Rectal smooth muscle tissue (tissue), 1 donor: Measurements from ENCODE around the gene PTPN1.
A peak's percentile ranks its signal among the peaks of the same experiment; 100 is the strongest.
"Not testable (repeated sequence)": the region's sequence is repeated elsewhere in the genome, so short reads cannot be mapped to it uniquely, and the experiment has no call there.

Experiments
- H3K27ac ChIP-seq: one replicate; pipeline ENCODE4 v1.7.0; 2013; ENCODE audit warnings: low read depth, low read length, inconsistent platforms
- H3K27me3 ChIP-seq: one replicate; pipeline ENCODE4 v1.7.0; 2013; ENCODE audit warnings: low read length; ENCODE audit not compliant: control insufficient read depth, insufficient read depth
- H3K36me3 ChIP-seq: one replicate; pipeline ENCODE4 v1.7.0; 2013; ENCODE audit warnings: low read length; ENCODE audit not compliant: control insufficient read depth, insufficient read depth
- H3K4me1 ChIP-seq: one replicate; pipeline ENCODE4 v1.7.0; 2013; ENCODE audit warnings: low read length; ENCODE audit not compliant: control insufficient read depth, insufficient read depth
- H3K4me3 ChIP-seq: one replicate; pipeline ENCODE4 v1.7.0; 2013; ENCODE audit warnings: low read length
- H3K9ac ChIP-seq: one replicate; pipeline ENCODE4 v1.7.0; 2013; ENCODE audit warnings: low read length

Gene PTPN1

DNA sequence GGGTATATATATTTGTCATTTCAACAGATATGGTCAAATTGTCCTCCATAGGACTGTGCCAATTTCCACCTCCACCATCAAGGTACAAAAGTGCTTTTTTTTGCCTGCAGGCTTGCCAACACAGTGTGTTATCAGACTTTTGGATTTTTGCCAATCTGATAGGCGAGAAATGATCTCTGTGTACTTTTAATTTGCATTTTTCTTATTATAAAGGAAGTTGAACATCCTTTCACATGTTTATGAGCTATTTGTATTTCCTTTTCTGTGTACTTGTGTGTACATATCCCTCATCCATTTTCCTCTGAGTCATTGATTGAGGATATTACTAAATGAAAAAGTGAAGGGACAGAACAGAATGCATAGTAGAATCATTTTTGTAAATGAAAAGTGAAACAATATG, 39.0 kb upstream of the PTPN1 start:
- H3K36me3 ChIP-seq = no peaks in the 10 kb centered on the region
- H3K4me3 ChIP-seq = no peak overlapping the region
- no peaks in the 10 kb centered on the region for H3K27me3 ChIP-seq
- no peak overlapping the region for H3K27ac ChIP-seq
- no peak overlapping the region for H3K9ac ChIP-seq
- H3K4me1 ChIP-seq = no peaks in the 10 kb centered on the region

DNA sequence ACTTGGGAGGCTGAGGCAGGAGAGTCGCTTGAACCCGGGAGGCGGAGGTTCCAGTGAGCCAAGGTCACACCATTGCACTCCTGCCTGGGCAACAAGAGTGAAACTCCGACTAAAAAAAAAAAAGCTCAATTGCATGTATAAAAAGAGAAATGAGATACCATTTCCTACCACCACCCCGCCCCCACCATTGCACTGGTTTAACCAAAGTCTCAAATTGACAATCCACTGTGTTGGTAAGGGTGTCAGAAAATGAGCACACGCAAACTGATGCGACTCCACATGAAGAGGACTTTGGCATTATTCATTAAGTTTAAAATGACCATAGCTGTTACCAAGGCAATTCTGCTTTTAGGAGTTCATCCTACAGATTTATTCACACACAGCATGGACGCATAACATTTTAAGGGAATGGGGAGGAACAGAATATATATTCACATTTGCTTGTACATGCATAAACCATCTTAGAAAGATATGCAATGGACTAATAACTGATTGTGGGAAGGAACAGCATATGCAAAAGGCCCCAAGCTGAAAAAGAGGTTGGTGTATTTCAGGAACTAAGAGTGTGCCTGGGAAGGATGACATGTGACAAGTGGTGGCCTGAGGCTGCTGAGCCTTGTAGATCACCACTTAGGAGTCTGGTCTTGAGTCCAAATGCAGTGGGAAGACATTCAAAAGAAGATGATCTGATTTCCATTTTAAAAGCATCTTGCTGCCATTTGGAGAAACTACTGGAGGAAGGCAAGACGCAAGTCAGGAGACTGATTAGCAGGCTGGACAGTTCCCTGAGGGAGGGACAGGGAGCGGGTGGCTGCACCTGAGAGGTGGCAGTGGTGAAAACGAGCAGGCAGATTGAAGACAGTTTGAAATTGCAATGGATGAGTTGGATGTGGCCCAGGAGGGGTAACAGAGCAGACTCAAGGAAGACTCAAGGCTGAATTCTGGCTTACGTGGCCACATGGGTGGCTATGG, 37.2 kb upstream of the PTPN1 start:
- H3K4me3 ChIP-seq = no peak overlapping the region
- H3K4me1 ChIP-seq = no peaks in the 10 kb centered on the region
- no peaks in the 10 kb centered on the region for H3K27me3 ChIP-seq
- no peak overlapping the region for H3K9ac ChIP-seq
- H3K36me3 ChIP-seq = no peaks in the 10 kb centered on the region
- no peak overlapping the region for H3K27ac ChIP-seq

DNA sequence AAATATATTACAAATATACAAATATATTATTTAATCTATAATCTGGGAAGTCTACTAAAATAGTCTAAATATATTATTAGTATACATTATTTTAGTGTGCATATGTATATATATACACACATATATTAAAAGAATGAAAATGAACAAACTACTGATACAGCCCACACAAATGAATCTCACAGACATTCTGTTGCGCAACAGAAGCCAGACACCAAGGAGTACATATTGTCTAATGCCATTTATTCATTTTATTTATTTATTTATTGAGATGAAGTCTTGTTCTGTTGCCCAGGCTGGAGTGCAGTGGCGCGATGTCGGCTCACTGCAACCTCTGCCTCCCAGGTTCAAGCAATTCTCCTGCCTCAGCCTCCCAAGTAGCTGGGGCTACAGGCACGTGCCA, 35.8 kb upstream of the PTPN1 start:
- H3K36me3 ChIP-seq, H3K9ac ChIP-seq, H3K27ac ChIP-seq, H3K27me3 ChIP-seq, H3K4me1 ChIP-seq, H3K4me3 ChIP-seq: not testable (repeated sequence)

DNA sequence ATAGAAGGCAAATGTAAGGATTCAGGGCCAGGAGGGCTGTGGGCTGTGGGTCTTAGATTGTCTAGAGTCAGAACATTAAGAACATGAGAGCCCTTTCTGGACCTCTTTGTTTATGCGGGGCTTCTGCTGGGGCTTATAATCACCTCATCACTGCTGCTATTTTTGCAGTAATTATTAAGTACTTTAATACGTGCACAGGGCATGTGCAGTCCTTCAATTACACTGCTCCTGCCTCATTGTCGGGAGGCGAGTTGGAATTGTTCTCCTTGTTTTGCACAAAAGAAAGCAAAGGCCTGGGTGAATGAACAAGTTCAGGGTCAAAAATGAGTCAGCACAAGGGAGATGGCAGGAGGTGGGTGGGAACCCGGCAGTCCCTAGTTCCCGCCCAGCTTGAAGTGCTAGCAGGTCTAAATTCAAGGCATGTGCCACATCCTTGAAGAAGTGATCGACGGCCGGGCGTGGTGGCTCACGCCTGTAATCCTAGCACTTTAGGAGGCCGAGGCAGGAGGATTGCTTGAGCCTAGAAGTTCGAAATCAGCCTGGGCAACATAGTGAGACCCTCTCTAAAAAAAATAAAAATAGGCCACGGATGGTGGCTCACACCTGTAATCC, 34.4 kb upstream of the PTPN1 start:
- Histone ChIP-seq H3K27ac (no peak overlapping the region), H3K4me3 (no peak overlapping the region), H3K36me3 (no peaks in the 10 kb centered on the region), H3K4me1 (no peaks in the 10 kb centered on the region), H3K9ac (no peak overlapping the region), H3K27me3 (no peaks in the 10 kb centered on the region)

GRCh38 chr20:50477239-50477872, 32.8 kb upstream of the PTPN1 start:
- no peaks in the 10 kb centered on the region for H3K27me3 ChIP-seq
- H3K9ac ChIP-seq = no peak overlapping the region
- no peaks in the 10 kb centered on the region for H3K4me1 ChIP-seq
- H3K27ac ChIP-seq = no peak overlapping the region
- no peaks in the 10 kb centered on the region for H3K36me3 ChIP-seq
- H3K4me3 ChIP-seq = no peak overlapping the region

DNA sequence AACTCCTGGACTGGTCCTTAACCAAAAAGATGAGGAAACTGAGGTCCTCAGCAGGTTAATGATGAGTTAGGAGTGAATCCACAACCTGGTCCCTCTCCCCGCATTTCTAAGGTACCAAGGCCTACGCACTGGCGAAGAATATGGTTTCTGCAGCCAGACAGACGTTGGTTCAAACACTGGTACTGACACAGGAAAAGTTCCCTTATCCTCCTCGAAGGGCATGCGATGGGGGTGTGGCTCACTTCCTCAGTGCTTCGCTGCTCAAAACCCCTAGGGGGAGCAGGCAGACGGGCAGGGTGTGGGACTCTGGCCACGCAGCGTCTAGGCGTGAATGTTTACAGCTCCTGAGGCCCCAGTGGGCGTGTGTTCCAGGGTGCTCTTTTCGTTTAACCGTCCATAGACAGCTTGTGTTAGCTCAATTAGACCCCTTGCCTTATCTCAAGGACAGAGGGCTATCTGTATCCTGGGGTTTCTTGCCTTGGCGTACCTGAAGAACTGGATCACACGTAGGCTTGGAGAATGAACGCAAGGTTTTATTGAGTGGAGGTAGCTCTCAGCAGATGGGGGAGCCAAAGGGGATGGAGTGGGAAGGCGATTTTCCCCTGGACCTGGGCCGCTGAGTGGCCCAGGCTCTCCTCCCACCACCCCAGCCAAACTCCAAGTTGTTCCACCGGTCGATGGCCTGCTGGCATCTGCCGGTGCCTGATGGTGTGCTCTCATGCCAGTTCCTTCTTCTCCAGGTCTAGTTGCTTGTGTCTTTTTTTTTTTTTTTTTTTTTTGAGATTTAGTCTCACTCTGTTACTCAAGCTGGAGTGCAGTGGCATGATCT, 31.8 kb upstream of the PTPN1 start:
- H3K4me3 ChIP-seq = no peak overlapping the region
- no peak overlapping the region for H3K9ac ChIP-seq
- no peaks in the 10 kb centered on the region for H3K36me3 ChIP-seq
- no peaks in the 10 kb centered on the region for H3K4me1 ChIP-seq
- no peaks in the 10 kb centered on the region for H3K27me3 ChIP-seq
- H3K27ac ChIP-seq = no peak overlapping the region

- Histone ChIP-seq H3K4me3 (no peak overlapping the region), H3K4me1 (no peaks in the 10 kb centered on the region), H3K36me3 (no peaks in the 10 kb centered on the region), H3K9ac (no peak overlapping the region), H3K27ac (no peak overlapping the region), H3K27me3 (no peaks in the 10 kb centered on the region)
These were observed 28.4 kb upstream of the PTPN1 start for GRCh38 chr20:50481741-50482140.

GRCh38 chr20:50482396-50482981, 27.7 kb upstream of the PTPN1 start:
- Histone ChIP-seq H3K9ac (no peak overlapping the region), H3K36me3 (no peaks in the 10 kb centered on the region), H3K27me3 (no peaks in the 10 kb centered on the region), H3K4me3 (no peak overlapping the region), H3K27ac (no peak overlapping the region), H3K4me1 (no peaks in the 10 kb centered on the region)

- Histone ChIP-seq H3K27me3 (no peaks in the 10 kb centered on the region), H3K4me1 (no peaks in the 10 kb centered on the region), H3K4me3 (peak overlapping the region; percentile 84), H3K9ac (no peak overlapping the region), H3K27ac (peak overlapping the region; percentile 84), H3K36me3 (no peaks in the 10 kb centered on the region)
These were observed 25.8 kb upstream of the PTPN1 start for GRCh38 chr20:50484271-50484976.

- Histone ChIP-seq H3K27ac (no peak overlapping the region), H3K36me3 (no peaks in the 10 kb centered on the region), H3K27me3 (no peaks in the 10 kb centered on the region), H3K4me3 (no peak overlapping the region), H3K4me1 (no peaks in the 10 kb centered on the region), H3K9ac (no peak overlapping the region)
These were observed 22.8 kb upstream of the PTPN1 start for GRCh38 chr20:50487397-50487796.

- Histone ChIP-seq H3K36me3 (no peaks in the 10 kb centered on the region), H3K27me3 (no peaks in the 10 kb centered on the region), H3K4me1 (no peaks in the 10 kb centered on the region), H3K4me3 (no peak overlapping the region), H3K9ac (no peak overlapping the region), H3K27ac (no peak overlapping the region)
These were observed 21.9 kb upstream of the PTPN1 start for GRCh38 chr20:50488236-50488806.
